Chondrocyte (in vitro differentiated cells): ENCODE measurements around the gene AUNIP. TPM values are rescaled to one million over a fixed set of nuclear protein-coding genes. Genes with fewer than 3 reads are reported as not detected.
A peak's percentile ranks its signal among the peaks of the same experiment; 100 is the strongest.

ENCODE experiments used
- DNase-seq: peaks from one replicate; pipeline ENCODE4 v3.0.0; 2021; ENCODE audit warnings: mixed read lengths, low spot score
- H3K27ac Mint-ChIP-seq: one replicate; pipeline ENCODE4 v1.8.0; 2021; ENCODE audit warnings: mild to moderate bottlenecking, moderate library complexity, mixed read lengths; ENCODE audit not compliant: unreplicated experiment
- H3K27me3 Mint-ChIP-seq: 2 replicates; pipeline ENCODE4 v1.8.0; 2021; ENCODE audit warnings: low read depth, mixed read lengths
- H3K36me3 Mint-ChIP-seq: 2 replicates; pipeline ENCODE4 v1.8.0; 2021; ENCODE audit warnings: low read depth, mixed read lengths
- H3K4me1 Mint-ChIP-seq: 2 replicates; pipeline ENCODE4 v1.8.0; 2021; ENCODE audit warnings: low read depth, mild to moderate bottlenecking, mixed read lengths
- H3K4me3 Mint-ChIP-seq: one replicate; pipeline ENCODE4 v1.8.0; 2021; ENCODE audit warnings: mild to moderate bottlenecking, moderate library complexity, mixed read lengths; ENCODE audit not compliant: unreplicated experiment
- H3K9me3 Mint-ChIP-seq: 2 replicates; pipeline ENCODE4 v1.8.0; 2021; ENCODE audit warnings: low read depth, mixed read lengths
- long read RNA-seq: library from polyadenylated mRNA; stranded (forward); transcript quantifications from one replicate; pipeline ENCODE4 v2.0.0, GENCODE V29; 2021
- total RNA-seq: library from RNA; stranded (reverse); gene quantifications from 3 replicates; pipeline ENCODE4 v1.2.1, GENCODE V29; 2021
- TF ChIP-seq, protein P1 (sequence below): fragments of 200-600 bp; sonication (generic); IDR thresholded peaks from 2 replicates; pipeline ENCODE4 v1.5.0; 2021; ENCODE audit warnings: antibody characterized with exemption, mild to moderate bottlenecking, moderate library complexity

Gene AUNIP, protein sequence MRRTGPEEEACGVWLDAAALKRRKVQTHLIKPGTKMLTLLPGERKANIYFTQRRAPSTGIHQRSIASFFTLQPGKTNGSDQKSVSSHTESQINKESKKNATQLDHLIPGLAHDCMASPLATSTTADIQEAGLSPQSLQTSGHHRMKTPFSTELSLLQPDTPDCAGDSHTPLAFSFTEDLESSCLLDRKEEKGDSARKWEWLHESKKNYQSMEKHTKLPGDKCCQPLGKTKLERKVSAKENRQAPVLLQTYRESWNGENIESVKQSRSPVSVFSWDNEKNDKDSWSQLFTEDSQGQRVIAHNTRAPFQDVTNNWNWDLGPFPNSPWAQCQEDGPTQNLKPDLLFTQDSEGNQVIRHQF
- total RNA-seq: 0.80 to 2.9 TPM (median 1.2 TPM) in 3 replicates
- long read RNA-seq, partial matches to known transcripts: 0 of 1 reads
- long read RNA-seq, other reads (novel, unspliced or antisense): 0 of 1 reads

DNA sequence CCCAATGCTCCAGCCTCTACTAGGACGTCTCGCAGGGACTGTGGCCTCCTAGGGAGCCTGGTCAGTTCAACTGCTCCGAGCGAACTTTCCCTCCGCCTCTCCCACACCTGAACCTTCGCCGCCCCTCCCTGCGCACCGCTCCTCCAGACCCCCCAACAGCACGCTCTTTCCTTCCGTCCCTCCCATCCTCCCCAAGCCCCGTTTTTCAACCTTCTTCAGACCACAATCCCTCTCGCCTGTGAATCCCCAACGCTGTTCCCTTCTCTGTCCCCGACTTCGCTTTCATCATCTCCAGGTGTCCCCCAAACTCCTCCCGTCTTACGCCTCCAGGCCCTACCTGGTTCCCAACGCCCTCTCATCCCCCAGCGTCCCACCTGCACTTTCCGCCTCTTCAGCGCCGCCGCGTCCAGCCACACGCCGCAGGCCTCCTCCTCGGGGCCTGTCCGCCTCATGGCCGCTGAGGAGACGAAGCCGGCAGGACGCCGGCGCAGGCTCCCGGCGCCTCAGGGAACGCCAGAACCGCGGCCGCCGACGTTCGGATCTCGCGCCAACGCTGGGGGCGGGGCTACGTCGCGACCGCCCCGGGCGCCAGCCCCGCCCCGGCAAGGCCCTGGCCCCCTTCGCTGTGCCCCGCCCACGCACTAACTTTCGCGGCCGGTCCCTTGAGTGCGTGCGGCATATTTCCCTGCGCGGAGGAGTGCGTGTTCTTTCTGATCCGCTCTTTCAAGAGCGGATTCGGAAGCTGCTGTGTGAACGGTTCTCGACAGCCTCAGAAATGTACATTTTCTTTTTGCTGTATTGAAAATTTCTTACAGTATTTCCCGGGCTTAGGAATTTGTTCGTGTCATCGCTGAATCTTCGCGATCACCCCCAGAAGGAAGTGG, at the start of gene AUNIP:
AUNIP (minus strand) TSS at position 552 of the 884 bp plus-strand sequence; CDS start at position 452, 100 bp downstream.
- TF ChIP-seq, protein P1, sequence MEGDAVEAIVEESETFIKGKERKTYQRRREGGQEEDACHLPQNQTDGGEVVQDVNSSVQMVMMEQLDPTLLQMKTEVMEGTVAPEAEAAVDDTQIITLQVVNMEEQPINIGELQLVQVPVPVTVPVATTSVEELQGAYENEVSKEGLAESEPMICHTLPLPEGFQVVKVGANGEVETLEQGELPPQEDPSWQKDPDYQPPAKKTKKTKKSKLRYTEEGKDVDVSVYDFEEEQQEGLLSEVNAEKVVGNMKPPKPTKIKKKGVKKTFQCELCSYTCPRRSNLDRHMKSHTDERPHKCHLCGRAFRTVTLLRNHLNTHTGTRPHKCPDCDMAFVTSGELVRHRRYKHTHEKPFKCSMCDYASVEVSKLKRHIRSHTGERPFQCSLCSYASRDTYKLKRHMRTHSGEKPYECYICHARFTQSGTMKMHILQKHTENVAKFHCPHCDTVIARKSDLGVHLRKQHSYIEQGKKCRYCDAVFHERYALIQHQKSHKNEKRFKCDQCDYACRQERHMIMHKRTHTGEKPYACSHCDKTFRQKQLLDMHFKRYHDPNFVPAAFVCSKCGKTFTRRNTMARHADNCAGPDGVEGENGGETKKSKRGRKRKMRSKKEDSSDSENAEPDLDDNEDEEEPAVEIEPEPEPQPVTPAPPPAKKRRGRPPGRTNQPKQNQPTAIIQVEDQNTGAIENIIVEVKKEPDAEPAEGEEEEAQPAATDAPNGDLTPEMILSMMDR: no peak
- H3K4me3 Mint-ChIP-seq: peak within 1 kb of the TSS; percentile 93
- H3K4me1 Mint-ChIP-seq: peaks cover 27% of the 10 kb centered on the region
- H3K27ac Mint-ChIP-seq: peak within 1 kb of the TSS; percentile 99
- H3K36me3 Mint-ChIP-seq: peaks cover 7% of the 10 kb centered on the region
- H3K9me3 Mint-ChIP-seq: no peaks in the 10 kb centered on the region
- no peaks in the 10 kb centered on the region for H3K27me3 Mint-ChIP-seq
- DNase-seq: no peak

DNA sequence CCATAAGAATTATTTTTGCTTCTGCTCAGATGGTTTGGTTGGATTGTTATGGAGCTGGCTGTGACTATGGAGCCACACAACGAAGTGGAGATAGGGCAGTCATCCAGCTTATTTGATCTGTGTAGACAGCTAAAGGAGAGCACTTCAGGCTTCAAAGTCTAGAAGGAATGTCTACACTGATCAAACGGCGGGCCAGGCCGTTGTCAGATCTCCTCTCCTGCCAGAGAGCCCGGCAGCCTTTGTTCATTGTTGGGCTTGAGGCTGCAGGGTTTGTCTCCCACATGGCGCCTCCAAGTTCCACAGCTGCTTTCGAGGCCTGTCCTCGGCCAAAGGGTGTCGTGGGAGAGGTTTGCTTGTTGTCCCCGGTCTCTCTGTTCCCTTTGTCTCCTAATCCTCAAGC, 49.8 kb upstream of the AUNIP start:
- H3K36me3 Mint-ChIP-seq: no peaks in the 10 kb centered on the region
- no peak overlapping the region for H3K27ac Mint-ChIP-seq
- TF ChIP-seq, protein P1: no peak
- H3K9me3 Mint-ChIP-seq: peaks cover 4% of the 10 kb centered on the region
- H3K27me3 Mint-ChIP-seq: no peaks in the 10 kb centered on the region
- DNase-seq: no peak
- no peak overlapping the region for H3K4me3 Mint-ChIP-seq
- peaks cover 31% of the 10 kb centered on the region for H3K4me1 Mint-ChIP-seq

DNA sequence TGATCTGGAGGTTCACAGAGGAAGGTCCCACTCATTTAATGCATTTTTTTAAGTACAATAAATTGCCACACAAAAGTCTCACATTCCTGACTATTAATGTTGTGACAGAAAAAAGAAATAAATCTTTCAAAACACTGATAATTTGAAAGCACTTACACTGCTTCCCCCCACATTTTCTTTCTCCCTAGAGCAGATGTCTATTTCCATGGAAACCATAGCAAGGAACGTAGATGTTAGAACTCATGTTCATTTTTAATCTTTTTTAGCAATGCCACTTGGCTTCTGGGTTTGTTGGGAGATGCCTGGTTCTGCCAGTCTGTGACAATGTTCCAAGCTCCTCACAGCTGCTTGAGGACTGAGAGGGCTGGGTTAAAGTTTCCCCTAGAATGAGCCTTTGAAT, 48.9 kb upstream of the AUNIP start:
- H3K9me3 Mint-ChIP-seq: peaks cover 4% of the 10 kb centered on the region
- H3K27ac Mint-ChIP-seq: no peak overlapping the region
- no peaks in the 10 kb centered on the region for H3K27me3 Mint-ChIP-seq
- no peak overlapping the region for H3K4me3 Mint-ChIP-seq
- H3K36me3 Mint-ChIP-seq: no peaks in the 10 kb centered on the region
- DNase-seq: no peak
- TF ChIP-seq, protein P1: no peak
- peaks cover 34% of the 10 kb centered on the region for H3K4me1 Mint-ChIP-seq

DNA sequence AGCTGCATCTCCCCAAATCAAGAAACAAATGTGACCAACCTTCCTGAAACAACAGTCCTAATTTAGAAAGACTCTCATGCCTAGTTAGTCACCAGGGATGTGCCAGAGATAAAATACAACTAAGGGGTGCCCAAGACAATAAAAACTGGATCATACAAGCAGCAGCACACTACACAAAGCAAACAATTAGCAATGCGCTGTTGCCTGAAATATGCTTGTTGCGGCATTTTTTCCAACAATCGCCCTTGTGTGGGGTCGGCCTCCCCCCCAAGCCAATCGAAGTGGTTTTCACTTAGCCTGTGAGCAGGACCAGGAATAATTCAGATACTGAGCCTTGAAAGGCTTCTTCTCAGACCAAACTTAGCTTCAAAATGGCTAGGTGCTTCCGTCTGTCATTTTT, 48.3 kb upstream of the AUNIP start:
- peaks cover 2% of the 10 kb centered on the region for H3K36me3 Mint-ChIP-seq
- H3K4me1 Mint-ChIP-seq: peaks cover 32% of the 10 kb centered on the region
- no peak for DNase-seq
- H3K4me3 Mint-ChIP-seq: no peak overlapping the region
- no peaks in the 10 kb centered on the region for H3K27me3 Mint-ChIP-seq
- TF ChIP-seq, protein P1: no peak
- peak overlapping the region; percentile 23 for H3K27ac Mint-ChIP-seq
- H3K9me3 Mint-ChIP-seq: peaks cover 2% of the 10 kb centered on the region

DNA sequence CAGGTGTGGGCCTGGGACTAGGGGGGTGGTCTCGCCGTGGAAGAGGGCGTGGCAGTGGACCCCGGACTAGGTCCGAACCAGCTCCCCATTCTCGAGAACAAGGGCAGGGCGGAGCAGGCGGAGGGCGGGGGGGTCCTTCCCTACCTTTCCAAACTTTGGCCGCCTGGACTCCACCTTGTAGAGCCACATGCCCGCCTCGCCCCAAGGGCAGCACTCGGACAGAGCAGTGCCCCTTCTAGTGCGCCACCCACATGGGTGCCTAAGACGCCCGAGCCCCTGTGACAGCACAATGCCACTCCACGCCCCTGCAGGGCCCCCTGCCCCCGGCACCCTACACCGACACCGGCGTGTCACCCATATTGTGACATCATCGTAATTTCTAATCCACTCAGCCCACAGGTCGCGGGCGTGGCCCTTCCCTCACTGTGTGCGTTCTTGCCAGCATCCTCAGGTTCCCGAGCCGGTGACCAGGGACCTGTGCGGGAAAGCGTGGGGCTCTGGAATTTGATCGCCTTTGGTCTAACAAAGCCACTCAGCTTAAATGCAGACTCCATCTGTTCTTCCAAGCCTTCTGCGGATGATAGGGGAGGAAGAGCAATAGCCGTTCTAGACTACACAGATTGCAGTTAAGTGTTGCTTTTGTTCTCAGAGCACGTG, 47.5 kb upstream of the AUNIP start:
- Mint-ChIP-seq H3K36me3 (peaks cover 4% of the 10 kb centered on the region), H3K4me1 (peaks cover 26% of the 10 kb centered on the region), H3K27me3 (no peaks in the 10 kb centered on the region), H3K4me3 (peak overlapping the region; percentile 76), H3K27ac (peak overlapping the region; percentile 66), H3K9me3 (no peaks in the 10 kb centered on the region)
- TF ChIP-seq, protein P1: no peak
- DNase-seq: no peak
